Calu3 (cell line): ENCODE results near the gene ATOH7. TPM values are rescaled to one million over a fixed set of nuclear protein-coding genes. Genes with fewer than 3 reads are reported as not detected.

Experiments used
- BruUV-seq: library from RNA; stranded (reverse); fragments of 400-500 nt; replicated peaks from 2 replicates; lab custom pipeline; 2021; lab: Mats Ljungman, UMichigan
- CTCF ChIA-PET: fragments of 300-600 bp; sonication (Branson Sonifier 250); formaldehyde crosslinking; loops from one replicate; lab custom pipeline; 2022; ENCODE audit warnings: antibody characterized with exemption; lab: Charles Lee
- DNase-seq: peaks from one replicate; pipeline ENCODE4 v3.0.0; 2022
- H3K27ac Mint-ChIP-seq: one replicate; pipeline ENCODE4 v1.8.0; 2022; ENCODE audit warnings: mixed read lengths; ENCODE audit not compliant: unreplicated experiment
- H3K27me3 Mint-ChIP-seq: one replicate; pipeline ENCODE4 v1.8.0; 2022; ENCODE audit warnings: mixed read lengths; ENCODE audit not compliant: unreplicated experiment
- H3K36me3 Mint-ChIP-seq: one replicate; pipeline ENCODE4 v1.8.0; 2022; ENCODE audit warnings: mild to moderate bottlenecking, moderate library complexity, mixed read lengths; ENCODE audit not compliant: insufficient read depth, unreplicated experiment
- H3K4me1 Mint-ChIP-seq: one replicate; pipeline ENCODE4 v1.8.0; 2022; ENCODE audit warnings: mild to moderate bottlenecking, low read depth, mixed read lengths; ENCODE audit not compliant: unreplicated experiment
- H3K4me3 Mint-ChIP-seq: one replicate; pipeline ENCODE4 v1.8.0; 2022; ENCODE audit warnings: mild to moderate bottlenecking, low read depth, moderate library complexity, mixed read lengths; ENCODE audit not compliant: unreplicated experiment
- H3K9me3 Mint-ChIP-seq: one replicate; pipeline ENCODE4 v1.8.0; 2022; ENCODE audit warnings: low read depth, mixed read lengths; ENCODE audit not compliant: unreplicated experiment
- CTCF ChIP-seq: fragments of 200-600 bp; IDR thresholded peaks from one replicate; pipeline ENCODE4 v1.8.0; 2022; ENCODE audit warnings: antibody characterized with exemption; ENCODE audit not compliant: unreplicated experiment
- intact Hi-C: fragments of 100-400 bp; cut with micrococcal nuclease; formaldehyde crosslinking; loops from one replicate; pipeline ENCODE4 v1.10.0; 2022; ENCODE audit not compliant: unreplicated experiment
- total RNA-seq: library from RNA; stranded (reverse); gene quantifications from 2 replicates; pipeline ENCODE4 v1.2.3, GENCODE V29; 2022

Gene ATOH7
- total RNA-seq, 1 experiment from 2014 or later = not detected

GRCh38 chr10:68235111-68235510, 3.2 kb upstream of the ATOH7 start:
- H3K27me3 Mint-ChIP-seq = peaks cover 29% of the 10 kb centered on the region
- H3K9me3 Mint-ChIP-seq = no peaks in the 10 kb centered on the region
- BruUV-seq = no TSS peak
- peaks cover 16% of the 10 kb centered on the region for H3K36me3 Mint-ChIP-seq
- no peak for TF ChIP-seq CTCF
- H3K4me3 Mint-ChIP-seq = no peak overlapping the region
- CTCF ChIA-PET = no interaction called here
- no peak overlapping the region for H3K27ac Mint-ChIP-seq
- intact Hi-C loops = no loop called here
- peaks cover 8% of the 10 kb centered on the region for H3K4me1 Mint-ChIP-seq
- DNase-seq = no peak

- CTCF ChIA-PET = no interaction called here
- peaks cover 16% of the 10 kb centered on the region for H3K36me3 Mint-ChIP-seq
- TF ChIP-seq CTCF = no peak
- DNase-seq = no peak
- no peak overlapping the region for H3K27ac Mint-ChIP-seq
- H3K27me3 Mint-ChIP-seq = peaks cover 43% of the 10 kb centered on the region
- H3K4me3 Mint-ChIP-seq = no peak overlapping the region
- no peaks in the 10 kb centered on the region for H3K9me3 Mint-ChIP-seq
- no TSS peak for BruUV-seq
- peaks cover 8% of the 10 kb centered on the region for H3K4me1 Mint-ChIP-seq
- intact Hi-C loops = no loop called here
These were observed 1.1 kb upstream of the ATOH7 start for GRCh38 chr10:68233046-68233445.

- H3K36me3 Mint-ChIP-seq = peaks cover 16% of the 10 kb centered on the region
These were observed 652 bp downstream of the ATOH7 start for GRCh38 chr10:68231106-68231816.

GRCh38 chr10:68230268-68230667, 1.6 kb downstream of the ATOH7 start:
- H3K27me3 Mint-ChIP-seq = peaks cover 49% of the 10 kb centered on the region
- no peak for TF ChIP-seq CTCF
- peaks cover 16% of the 10 kb centered on the region for H3K36me3 Mint-ChIP-seq
- peaks cover 8% of the 10 kb centered on the region for H3K4me1 Mint-ChIP-seq
- no peak overlapping the region for H3K27ac Mint-ChIP-seq
- BruUV-seq = no TSS peak
- peak overlapping the region; percentile 81 for H3K4me3 Mint-ChIP-seq
- CTCF ChIA-PET = interaction anchor here (1.7 kb wide), 1 partner anchor 18 kb away, joined by 6 read pairs; no protein-coding TSS in a partner anchor
- intact Hi-C loops = no loop called here
- no peaks in the 10 kb centered on the region for H3K9me3 Mint-ChIP-seq
- DNase-seq = no peak

More at GRCh38 chr10:68231106-68231816, 652 bp downstream of the ATOH7 start:
- H3K27me3 Mint-ChIP-seq = peaks cover 49% of the 10 kb centered on the region
- BruUV-seq = no TSS peak
- CTCF ChIA-PET = interaction anchor here (0.6 to 1.7 kb wide), 5 partner anchors 10 to 176 kb away, joined by 3 to 6 read pairs (median 3); partner anchors contain the start of gene RUFY2
- peak overlapping the region; percentile 81 for H3K4me3 Mint-ChIP-seq
- peak; percentile 81 for DNase-seq
- no peaks in the 10 kb centered on the region for H3K9me3 Mint-ChIP-seq
- H3K27ac Mint-ChIP-seq = no peak overlapping the region
- intact Hi-C loops = no loop called here
- peaks cover 8% of the 10 kb centered on the region for H3K4me1 Mint-ChIP-seq
- no peak for TF ChIP-seq CTCF
